22Rv1 (cell line): Measurements from ENCODE around the gene SNX6.
"Not testable (repeated sequence)": the region's sequence is repeated elsewhere in the genome, so short reads cannot be mapped to it uniquely, and the experiment has no call there.

Experiments
- H3K27ac ChIP-seq: fragments of 450-650 bp; 2 replicates; pipeline ENCODE4 v1.5.1; 2017
- ZFX ChIP-seq: fragments of 450-650 bp; IDR thresholded peaks from 2 replicates; pipeline ENCODE4 v1.6.1; 2017; ENCODE audit warnings: antibody characterized with exemption, borderline replicate concordance
- TF ChIP-seq, protein P1 (sequence below): fragments of 450-650 bp; IDR thresholded peaks from 2 replicates; pipeline ENCODE4 v1.5.1; 2017; ENCODE audit warnings: mild to moderate bottlenecking

Gene SNX6

DNA sequence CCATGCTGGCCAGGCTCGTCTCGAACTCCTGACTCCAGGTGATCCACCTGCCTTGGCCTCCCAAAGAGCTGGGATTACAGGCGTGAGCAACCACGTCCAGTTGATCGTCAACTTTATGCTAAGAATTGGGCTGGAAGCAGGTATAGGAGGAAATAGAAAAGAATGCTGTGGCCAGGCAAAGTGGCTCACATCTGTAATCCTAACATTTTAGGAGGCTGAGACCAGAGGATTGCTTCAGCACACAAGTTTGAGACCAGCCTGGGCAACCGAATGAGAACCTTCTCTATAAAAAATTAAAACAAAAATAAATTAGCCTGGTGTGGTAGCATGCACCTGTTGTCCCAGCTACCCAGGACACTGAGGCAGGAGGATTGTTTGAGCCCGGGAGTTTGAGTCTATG, 37.1 kb upstream of the SNX6 start:
- TF ChIP-seq, protein P1, sequence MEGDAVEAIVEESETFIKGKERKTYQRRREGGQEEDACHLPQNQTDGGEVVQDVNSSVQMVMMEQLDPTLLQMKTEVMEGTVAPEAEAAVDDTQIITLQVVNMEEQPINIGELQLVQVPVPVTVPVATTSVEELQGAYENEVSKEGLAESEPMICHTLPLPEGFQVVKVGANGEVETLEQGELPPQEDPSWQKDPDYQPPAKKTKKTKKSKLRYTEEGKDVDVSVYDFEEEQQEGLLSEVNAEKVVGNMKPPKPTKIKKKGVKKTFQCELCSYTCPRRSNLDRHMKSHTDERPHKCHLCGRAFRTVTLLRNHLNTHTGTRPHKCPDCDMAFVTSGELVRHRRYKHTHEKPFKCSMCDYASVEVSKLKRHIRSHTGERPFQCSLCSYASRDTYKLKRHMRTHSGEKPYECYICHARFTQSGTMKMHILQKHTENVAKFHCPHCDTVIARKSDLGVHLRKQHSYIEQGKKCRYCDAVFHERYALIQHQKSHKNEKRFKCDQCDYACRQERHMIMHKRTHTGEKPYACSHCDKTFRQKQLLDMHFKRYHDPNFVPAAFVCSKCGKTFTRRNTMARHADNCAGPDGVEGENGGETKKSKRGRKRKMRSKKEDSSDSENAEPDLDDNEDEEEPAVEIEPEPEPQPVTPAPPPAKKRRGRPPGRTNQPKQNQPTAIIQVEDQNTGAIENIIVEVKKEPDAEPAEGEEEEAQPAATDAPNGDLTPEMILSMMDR: no peak
- TF ChIP-seq ZFX: no peak
- H3K27ac ChIP-seq: no peak overlapping the region

DNA sequence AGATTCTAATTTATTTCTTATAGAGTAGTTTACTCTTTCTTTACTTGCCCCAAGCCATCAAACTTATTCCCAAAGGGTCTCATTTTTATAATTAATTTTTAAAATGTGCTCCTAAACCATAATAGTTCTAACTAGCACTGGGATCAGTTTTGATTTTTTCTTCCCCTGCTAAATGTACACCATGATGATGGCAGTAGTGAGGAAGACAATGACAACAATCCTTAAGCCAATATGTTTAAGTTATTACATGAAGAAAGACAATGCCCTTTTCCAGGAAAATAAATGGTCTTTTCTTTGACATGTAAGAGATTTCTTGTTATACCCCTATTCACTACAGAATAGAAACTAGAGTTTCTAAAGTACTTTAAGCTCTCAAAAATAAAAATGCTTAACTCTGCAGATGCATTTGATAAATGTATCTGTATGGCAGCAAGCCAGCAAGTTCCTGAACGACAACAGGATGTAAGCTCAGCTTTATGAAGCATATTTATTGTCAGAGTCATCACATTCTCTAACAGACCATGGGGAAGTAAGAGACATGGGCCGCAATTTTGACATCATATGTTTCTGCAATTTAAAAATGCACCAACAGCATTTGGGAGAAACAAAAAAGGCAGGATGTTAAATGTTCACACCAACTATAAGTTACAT, 36.0 kb upstream of the SNX6 start:
- no peak overlapping the region for H3K27ac ChIP-seq
- TF ChIP-seq ZFX: no peak
- TF ChIP-seq, protein P1: no peak

DNA sequence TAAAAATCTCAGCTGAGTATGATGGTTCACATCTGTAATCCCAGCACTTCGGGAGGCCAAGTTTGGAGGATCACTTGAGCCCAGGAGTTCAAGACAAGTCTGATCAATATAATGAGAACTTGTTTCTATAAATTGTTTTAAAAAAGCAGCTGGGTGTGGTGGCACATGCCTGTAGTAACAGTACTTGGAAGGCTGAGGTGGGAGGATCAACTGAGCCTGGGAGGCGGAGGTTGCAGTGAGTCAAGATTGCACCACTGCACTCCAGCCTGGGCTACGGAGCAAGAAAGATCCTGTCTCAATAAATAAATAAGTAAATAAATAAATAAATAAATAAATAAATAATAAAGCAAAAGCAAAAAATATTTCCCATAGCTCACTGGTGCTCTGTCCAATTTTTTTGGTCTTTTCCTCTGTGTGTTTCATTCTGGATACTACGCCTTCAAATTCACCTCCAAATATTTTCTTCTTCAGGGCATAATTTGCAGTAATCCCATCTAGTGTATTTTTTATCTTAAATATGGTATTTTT, 32.7 kb upstream of the SNX6 start:
- no peak overlapping the region for H3K27ac ChIP-seq
- TF ChIP-seq ZFX: no peak
- TF ChIP-seq, protein P1: no peak

DNA sequence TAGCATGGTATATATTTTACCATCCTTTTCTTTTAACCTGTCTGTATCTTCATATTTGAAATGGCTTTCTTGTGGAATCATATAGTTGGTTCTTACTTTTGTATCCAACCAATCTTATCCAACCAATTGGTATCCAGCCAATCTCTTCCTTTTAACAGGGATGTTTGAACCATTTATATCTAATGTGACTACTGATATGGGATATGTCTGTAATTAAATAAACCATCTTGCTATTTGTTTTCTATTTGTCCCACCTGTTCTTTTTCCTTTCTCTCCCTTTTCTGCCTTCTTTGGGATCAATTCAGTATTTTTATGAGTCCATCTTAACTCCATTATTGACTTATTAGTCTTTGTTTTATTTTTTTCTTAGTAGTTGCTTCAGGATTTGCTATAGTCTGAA, 30.8 kb upstream of the SNX6 start:
- no peak for TF ChIP-seq ZFX
- no peak overlapping the region for H3K27ac ChIP-seq

DNA sequence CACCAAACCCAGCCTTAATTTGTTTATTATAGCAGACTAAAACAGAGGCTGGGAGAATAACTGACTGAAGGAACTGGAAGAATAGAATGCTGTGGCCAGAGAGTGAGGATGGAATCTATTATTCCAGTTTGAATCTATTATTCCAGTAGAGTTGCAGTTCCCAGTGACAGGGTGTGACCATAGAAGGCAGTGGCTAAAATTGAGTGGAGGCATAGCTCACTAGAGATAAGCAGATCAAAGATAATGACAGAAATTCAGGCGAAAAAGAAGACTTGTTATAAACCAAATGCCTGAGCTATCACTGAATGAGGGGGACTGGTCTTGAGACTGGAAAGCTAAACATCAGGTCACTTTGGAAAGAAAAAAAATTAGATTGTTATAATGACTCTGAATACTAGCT, 26.0 kb upstream of the SNX6 start:
- H3K27ac ChIP-seq: no peak overlapping the region
- TF ChIP-seq, protein P1: no peak

DNA sequence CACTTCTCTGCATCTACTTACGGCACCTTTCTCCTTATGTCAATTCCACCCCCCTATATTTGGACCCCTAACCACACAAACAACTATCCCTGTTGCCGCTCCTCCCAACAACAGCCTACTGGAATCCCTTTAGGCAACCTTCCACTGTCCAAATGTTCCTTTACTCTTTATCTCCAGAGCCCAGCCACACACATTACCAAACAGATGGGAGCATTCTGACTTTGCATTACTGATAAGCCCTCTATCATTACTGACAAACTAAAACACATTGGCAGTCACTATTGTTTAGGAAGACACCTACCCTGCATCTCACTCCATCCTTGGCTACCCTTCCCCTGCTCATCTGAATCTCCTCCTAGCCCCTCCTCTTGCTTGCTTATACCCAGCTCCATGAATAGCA, 23.1 kb upstream of the SNX6 start:
- H3K27ac ChIP-seq: not testable (repeated sequence)

DNA sequence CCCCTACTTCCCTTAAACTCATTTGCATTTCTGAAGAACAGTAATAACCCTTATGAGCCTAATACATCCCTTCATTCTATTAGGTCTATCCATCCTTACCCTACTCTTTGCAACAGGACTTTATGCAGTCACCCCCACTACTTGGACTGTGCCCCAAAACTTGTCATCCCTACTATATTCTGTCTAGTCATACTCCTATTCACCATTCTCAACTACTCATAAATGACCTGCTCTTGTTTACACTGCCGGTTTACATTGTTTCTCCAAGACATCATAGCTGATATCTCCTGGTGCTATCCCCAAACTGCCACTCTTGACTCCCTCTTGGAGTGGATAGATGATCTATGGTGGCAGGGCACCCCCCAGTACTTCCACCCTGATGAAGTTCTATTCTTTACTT, 22.4 kb upstream of the SNX6 start:
- not testable (repeated sequence) for H3K27ac ChIP-seq

DNA sequence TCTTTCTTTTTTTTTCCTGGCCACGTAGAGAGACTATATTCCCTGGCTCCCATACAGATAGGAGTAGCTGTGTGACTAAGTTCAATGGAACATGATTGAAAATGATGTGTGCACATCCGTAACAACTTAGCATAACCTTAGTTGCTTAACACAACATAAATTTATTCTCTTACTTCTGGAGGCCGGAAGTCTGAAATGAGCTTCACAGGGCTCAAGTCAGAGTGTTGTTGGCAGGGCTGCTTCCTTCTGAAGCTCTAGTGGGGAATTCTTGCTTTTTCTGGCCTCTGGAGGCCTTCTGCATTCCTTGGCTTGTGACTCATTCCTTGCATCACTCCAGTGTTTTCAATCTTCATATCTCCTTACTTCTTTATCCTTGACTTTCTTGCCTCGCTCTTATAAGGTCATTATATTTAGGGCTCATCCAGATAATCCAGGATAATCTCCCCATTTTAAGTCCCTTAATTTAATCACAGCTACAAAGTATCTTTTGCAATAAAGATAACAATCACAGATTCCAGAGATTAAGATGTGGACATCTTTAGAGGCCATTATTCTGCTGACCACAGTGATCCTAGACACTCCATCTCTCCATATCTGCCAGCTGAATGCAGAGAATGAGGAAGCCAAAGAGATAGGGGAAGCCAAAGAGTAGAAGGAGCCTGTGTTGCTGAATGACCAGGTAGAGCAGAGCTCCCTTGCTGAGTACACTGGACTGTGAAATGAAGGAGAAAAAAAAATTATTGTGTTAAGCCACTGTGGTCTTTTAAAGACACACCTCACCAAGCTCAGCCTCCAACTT, 21.0 kb upstream of the SNX6 start:
- TF ChIP-seq, protein P1: no peak
- no peak for TF ChIP-seq ZFX
- H3K27ac ChIP-seq: no peak overlapping the region

DNA sequence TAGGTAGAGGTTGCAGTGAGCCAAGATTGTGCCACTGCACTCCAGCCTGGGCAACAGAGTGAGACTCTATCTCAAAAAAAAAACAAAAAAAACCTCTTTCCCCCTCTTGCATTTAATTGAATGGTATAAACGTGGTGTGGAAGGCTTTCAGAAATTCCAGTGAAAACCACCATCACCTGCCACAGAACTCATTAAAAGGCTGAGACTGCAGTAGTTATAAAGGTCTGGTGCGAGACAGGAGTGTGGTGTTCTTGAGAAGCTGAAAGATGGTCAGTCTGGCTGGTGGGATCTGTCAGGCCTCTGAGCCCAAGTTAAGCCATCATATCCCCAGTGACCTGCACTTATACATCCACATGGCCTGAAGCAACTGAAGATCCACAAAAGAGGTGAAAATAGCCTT, 20.1 kb upstream of the SNX6 start:
- H3K27ac ChIP-seq: not testable (repeated sequence)
